Karpas-422 (cell line): ENCODE results near the gene QPCTL. TPM values are rescaled to one million over a fixed set of nuclear protein-coding genes. Genes with fewer than 3 reads are reported as not detected.

Experiments used
- DNase-seq: peaks from one replicate; pipeline ENCODE4 v3.0.0-alpha.2; 2015
- H2AFZ ChIP-seq: fragments of 200-600 bp; sonication (generic); 2 replicates; pipeline ENCODE4 v1.6.1; 2014; ENCODE audit warnings: antibody characterized with exemption, low read length, mixed read lengths
- H3K27ac ChIP-seq: fragments of 200-600 bp; sonication (generic); 2 replicates; pipeline ENCODE4 v1.5.1; 2014; ENCODE audit warnings: mild to moderate bottlenecking, low read length, moderate library complexity
- H3K27me3 ChIP-seq: fragments of 200-600 bp; sonication (generic); 2 replicates; pipeline ENCODE4 v1.6.1; 2014; ENCODE audit warnings: low read length, mixed read lengths
- H3K36me3 ChIP-seq: fragments of 200-600 bp; sonication (generic); 2 replicates; pipeline ENCODE4 v1.6.1; 2014; ENCODE audit warnings: low read length, mixed read lengths; ENCODE audit not compliant: insufficient read depth
- H3K4me1 ChIP-seq: fragments of 200-600 bp; sonication (generic); 2 replicates; pipeline ENCODE4 v1.6.1; 2014; ENCODE audit warnings: mild to moderate bottlenecking, low read length, mixed read lengths
- H3K4me2 ChIP-seq: fragments of 200-600 bp; sonication (generic); 2 replicates; pipeline ENCODE4 v1.6.1; 2014; ENCODE audit warnings: low read length, low read depth, mild to moderate bottlenecking; ENCODE audit not compliant: poor library complexity, severe bottlenecking
- H3K4me3 ChIP-seq: fragments of 200-600 bp; sonication (generic); 2 replicates; pipeline ENCODE4 v1.5.1; 2014; ENCODE audit warnings: mild to moderate bottlenecking, antibody characterized with exemption, low read length, mixed read lengths
- H3K79me2 ChIP-seq: fragments of 200-600 bp; sonication (generic); 2 replicates; pipeline ENCODE4 v1.6.1; 2014; ENCODE audit warnings: mild to moderate bottlenecking, low read length, mixed read lengths
- H3K9ac ChIP-seq: fragments of 200-600 bp; sonication (generic); 2 replicates; pipeline ENCODE4 v1.6.0; 2014; ENCODE audit warnings: low read length
- H3K9me2 ChIP-seq: fragments of 200-600 bp; sonication (generic), shearing (Covaris generic); replicated peaks from 2 replicates; pipeline ENCODE4 v1.6.0; 2014; ENCODE audit warnings: mild to moderate bottlenecking, low read length, moderate library complexity; ENCODE audit not compliant: insufficient read depth
- H3K9me3 ChIP-seq: fragments of 300-700, 200-600 bp; sonication (generic); 2 replicates; pipeline ENCODE4 v1.6.1; 2014; ENCODE audit warnings: low read length, mixed read lengths
- H4K20me1 ChIP-seq: fragments of 200-600 bp; sonication (generic); 2 replicates; pipeline ENCODE4 v1.6.1; 2014; ENCODE audit warnings: mild to moderate bottlenecking, antibody characterized with exemption, low read length, low read depth; ENCODE audit not compliant: insufficient read depth
- total RNA-seq: library from RNA; depleted of rRNA; stranded (reverse); fragments of >200 nt; shearing (Covaris generic); gene quantifications from 2 replicates; pipeline ENCODE4 v1.2.3, GENCODE V29; 2014; ENCODE audit warnings: low replicate concordance

Gene QPCTL
- total RNA-seq, 1 experiment from 2014 or later, result 21.4 TPM

DNA sequence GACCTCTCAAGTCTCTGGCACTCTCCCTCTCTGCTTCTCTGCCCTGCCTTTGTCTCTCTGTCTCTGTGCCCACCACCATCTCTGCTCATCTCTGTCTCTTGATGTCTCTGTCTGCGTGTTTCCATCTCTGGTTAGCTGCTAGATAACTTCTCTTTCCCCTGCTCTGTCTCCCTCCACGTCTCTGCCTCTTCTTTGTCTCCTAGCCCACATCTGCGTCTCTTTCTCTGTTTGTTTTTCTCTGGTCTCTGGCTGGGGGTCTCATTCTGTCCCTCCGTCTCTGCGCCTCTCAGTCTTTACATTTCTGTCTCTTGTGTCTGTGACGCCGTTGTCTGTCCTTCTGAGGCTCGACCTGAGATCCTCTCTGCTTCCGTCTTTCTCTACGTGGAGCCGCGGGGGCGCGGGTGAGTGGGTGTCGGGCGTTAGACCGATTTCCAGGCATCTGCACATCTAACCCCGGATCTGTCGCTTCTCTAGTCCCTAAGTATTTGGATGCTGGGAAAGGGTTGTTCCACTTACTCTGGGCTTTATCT lies 24.1 kb upstream of the QPCTL start:
- Histone ChIP-seq H3K4me2 (peak overlapping the region; percentile 77), H2AFZ (peak overlapping the region; percentile 99), H3K9me2 (no peaks in the 10 kb centered on the region), H4K20me1 (no peaks in the 10 kb centered on the region), H3K9ac (peak overlapping the region; percentile 71), H3K36me3 (no peaks in the 10 kb centered on the region), H3K4me1 (peaks cover 21% of the 10 kb centered on the region), H3K4me3 (peak overlapping the region; percentile 68), H3K79me2 (no peaks in the 10 kb centered on the region), H3K9me3 (no peaks in the 10 kb centered on the region), H3K27ac (no peak overlapping the region), H3K27me3 (no peaks in the 10 kb centered on the region)
- DNase-seq, result peak; percentile 71

DNA sequence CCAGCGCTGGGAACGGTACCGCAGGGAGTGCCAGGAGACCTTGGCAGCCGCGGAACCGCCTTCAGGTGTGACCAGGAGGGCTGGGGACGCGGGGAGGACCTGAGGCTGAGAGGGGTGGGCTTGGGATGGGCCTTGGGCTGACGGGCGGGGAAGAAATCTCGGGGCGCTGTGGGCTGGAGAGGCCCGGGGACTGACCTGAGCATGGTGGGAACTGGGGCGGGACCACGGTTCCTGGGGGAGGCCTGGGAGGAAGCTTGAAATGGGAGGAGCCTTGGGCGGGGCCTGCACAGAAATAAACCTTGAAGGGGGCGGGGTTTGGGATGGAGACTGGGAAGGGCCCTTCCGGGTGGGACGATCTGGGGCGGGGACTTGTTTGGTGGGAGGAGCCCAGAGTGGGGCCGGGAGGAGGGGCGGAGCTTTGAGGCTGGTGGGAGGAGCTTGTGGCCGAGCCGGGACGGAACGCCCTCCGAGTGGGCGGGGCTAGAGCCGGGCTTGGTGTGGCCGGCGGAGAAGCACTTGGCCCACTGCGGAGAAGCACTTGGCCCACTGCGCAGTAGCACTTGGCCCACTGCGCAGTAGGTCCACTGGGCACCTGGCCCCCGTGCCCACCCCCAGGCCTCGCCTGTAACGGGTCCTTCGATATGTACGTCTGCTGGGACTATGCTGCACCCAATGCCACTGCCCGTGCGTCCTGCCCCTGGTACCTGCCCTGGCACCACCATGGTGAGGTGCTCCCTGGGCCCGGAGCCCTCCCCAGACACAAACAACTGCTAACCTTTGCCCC lies 21.6 kb upstream of the QPCTL start:
- no peak overlapping the region for H3K4me2 ChIP-seq
- peaks cover 21% of the 10 kb centered on the region for H3K4me1 ChIP-seq
- H3K79me2 ChIP-seq, result no peaks in the 10 kb centered on the region
- H3K4me3 ChIP-seq, result no peak overlapping the region
- no peaks in the 10 kb centered on the region for H3K9me3 ChIP-seq
- DNase-seq, result peak; percentile 84
- H3K9ac ChIP-seq, result no peak overlapping the region
- no peak overlapping the region for H3K27ac ChIP-seq
- no peak overlapping the region for H2AFZ ChIP-seq
- H3K36me3 ChIP-seq, result no peaks in the 10 kb centered on the region
- H3K9me2 ChIP-seq, result no peaks in the 10 kb centered on the region
- H4K20me1 ChIP-seq, result no peaks in the 10 kb centered on the region
- H3K27me3 ChIP-seq, result no peaks in the 10 kb centered on the region

GRCh38 chr19:45674946-45675345 lies 17.5 kb upstream of the QPCTL start:
- Histone ChIP-seq H2AFZ (no peak overlapping the region), H3K36me3 (no peaks in the 10 kb centered on the region), H3K9me3 (no peaks in the 10 kb centered on the region), H3K4me1 (no peaks in the 10 kb centered on the region), H4K20me1 (no peaks in the 10 kb centered on the region), H3K9me2 (no peaks in the 10 kb centered on the region), H3K27ac (no peak overlapping the region), H3K4me3 (no peak overlapping the region), H3K79me2 (no peaks in the 10 kb centered on the region), H3K9ac (no peak overlapping the region), H3K4me2 (no peak overlapping the region), H3K27me3 (no peaks in the 10 kb centered on the region)
- DNase-seq, result no peak

GRCh38 chr19:45676851-45677263 lies 15.6 kb upstream of the QPCTL start:
- no peak overlapping the region for H3K4me3 ChIP-seq
- no peak overlapping the region for H2AFZ ChIP-seq

GRCh38 chr19:45677351-45678230 lies 14.9 kb upstream of the QPCTL start:
- Histone ChIP-seq H3K4me3 (no peak overlapping the region), H3K9ac (no peak overlapping the region), H2AFZ (no peak overlapping the region)

More at GRCh38 chr19:45676851-45677263, 15.6 kb upstream of the QPCTL start:
- Histone ChIP-seq H4K20me1 (no peaks in the 10 kb centered on the region), H3K27me3 (no peaks in the 10 kb centered on the region), H3K36me3 (no peaks in the 10 kb centered on the region), H3K27ac (no peak overlapping the region), H3K4me1 (peaks cover 6% of the 10 kb centered on the region), H3K4me2 (no peak overlapping the region), H3K9me3 (no peaks in the 10 kb centered on the region), H3K9me2 (no peaks in the 10 kb centered on the region), H3K79me2 (no peaks in the 10 kb centered on the region), H3K9ac (no peak overlapping the region)
- no peak for DNase-seq

GRCh38 chr19:45681391-45682015 lies 11.0 kb upstream of the QPCTL start:
- H3K9ac ChIP-seq, result peak overlapping the region; percentile 57
- no peaks in the 10 kb centered on the region for H3K79me2 ChIP-seq
- H3K9me3 ChIP-seq, result no peaks in the 10 kb centered on the region
- peak overlapping the region; percentile 39; the same call in 1 of the 2 replicates for H3K4me3 ChIP-seq
- no peaks in the 10 kb centered on the region for H3K27me3 ChIP-seq
- no peak overlapping the region for H2AFZ ChIP-seq
- H3K9me2 ChIP-seq, result no peaks in the 10 kb centered on the region
- H4K20me1 ChIP-seq, result no peaks in the 10 kb centered on the region
- peak; percentile 93 for DNase-seq
- H3K27ac ChIP-seq, result no peak overlapping the region
- H3K36me3 ChIP-seq, result no peaks in the 10 kb centered on the region; the same call in 1 of the 2 replicates
- H3K4me1 ChIP-seq, result peaks cover 8% of the 10 kb centered on the region
- H3K4me2 ChIP-seq, result peak overlapping the region; percentile 61

More at GRCh38 chr19:45677351-45678230, 14.9 kb upstream of the QPCTL start:
- Histone ChIP-seq H3K27me3 (no peaks in the 10 kb centered on the region), H3K9me3 (no peaks in the 10 kb centered on the region), H3K36me3 (no peaks in the 10 kb centered on the region), H3K79me2 (no peaks in the 10 kb centered on the region), H3K4me1 (peaks cover 8% of the 10 kb centered on the region), H3K9me2 (no peaks in the 10 kb centered on the region), H3K27ac (no peak overlapping the region), H4K20me1 (no peaks in the 10 kb centered on the region), H3K4me2 (no peak overlapping the region)
- peak; percentile 85 for DNase-seq

GRCh38 chr19:45682117-45682516 lies 10.3 kb upstream of the QPCTL start:
- Histone ChIP-seq H3K9ac (no peak overlapping the region; the same call in 1 of the 2 replicates), H2AFZ (no peak overlapping the region), H4K20me1 (no peaks in the 10 kb centered on the region), H3K4me2 (peak overlapping the region; percentile 61), H3K36me3 (peaks cover under 1% of the 10 kb centered on the region; the same call in 1 of the 2 replicates), H3K27me3 (no peaks in the 10 kb centered on the region), H3K9me3 (no peaks in the 10 kb centered on the region), H3K4me3 (peak overlapping the region; percentile 39; the same call in 1 of the 2 replicates), H3K4me1 (peaks cover 8% of the 10 kb centered on the region), H3K79me2 (no peaks in the 10 kb centered on the region), H3K9me2 (no peaks in the 10 kb centered on the region), H3K27ac (no peak overlapping the region)
- no peak for DNase-seq
